A549 (cell line): ENCODE data around the gene NSUN6. TPM values are rescaled to one million over a fixed set of nuclear protein-coding genes. Genes with fewer than 3 reads are reported as not detected.

Source experiments
- ATAC-seq, 2 experiments: fragments of 200-7000 bp in 1 of 2; fragments of >200 bp in 1 of 2; cut with Nextera tagmentation in 1 of 2; cut with Tn5 transposase in 1 of 2; 3 replicates each; pipeline versions ENCODE4 v1.8.0 to v1.9.1; 2018 to 2020; ENCODE audit warnings: mild to moderate bottlenecking in 1 of 2, moderate library complexity in 1 of 2
- CTCF ChIA-PET: fragments of 300-600 bp; sonication (Branson Sonifier 250); formaldehyde crosslinking; extraction: SDS; loops from one replicate; lab custom pipeline; 2021; ENCODE audit warnings: antibody characterized with exemption, inconsistent platforms; lab: Yijun Ruan, JAX
- POLR2A ChIA-PET: fragments of 350-600 bp; formaldehyde crosslinking; extraction: SDS; loops from one replicate; lab custom pipeline; 2021; ENCODE audit warnings: antibody characterized with exemption, inconsistent platforms; lab: Yijun Ruan, JAX
- DNase-seq, 2 experiments: peaks; one replicate each; pipeline versions ENCODE4 v3.0.0 to v3.0.0-alpha.2; 2011 to 2016; ENCODE audit warnings: low read depth in 1 of 2, low spot score in 1 of 2
- FAIRE-seq: peaks from 2 replicates; lab custom pipeline; 2011; peaks lifted over from hg19 to GRCh38; lab: Jason Lieb, UNC
- H3K27ac ChIP-seq, 2 experiments: fragments of >200 bp; sonication (Bioruptor Twin); formaldehyde crosslinking; 3 replicates each; pipeline ENCODE4 v1.5.1; 2016 to 2017
- H3K4me1 ChIP-seq: fragments of >200 bp; sonication (Bioruptor Twin); formaldehyde crosslinking; 3 replicates; pipeline ENCODE4 v1.6.1; 2016
- H3K4me2 ChIP-seq: fragments of >200 bp; sonication (Bioruptor Twin); formaldehyde crosslinking; 3 replicates; pipeline ENCODE4 v1.6.1; 2016
- H3K4me3 ChIP-seq: fragments of >200 bp; sonication (Bioruptor Twin); formaldehyde crosslinking; 3 replicates; pipeline ENCODE4 v1.5.1; 2016
- H3K9me3 ChIP-seq: fragments of >200 bp; sonication (Bioruptor Twin); formaldehyde crosslinking; 3 replicates; pipeline ENCODE4 v1.6.1; 2016
- CBX8 ChIP-seq: fragments of 200-600 bp; sonication (generic); IDR thresholded peaks from 2 replicates; pipeline ENCODE4 v1.6.1; 2016
- CEBPB ChIP-seq, 2 experiments: fragments of >200 bp in 1 of 2; sonication (Bioruptor Twin) in 1 of 2; formaldehyde crosslinking in 1 of 2; IDR thresholded peaks; 2 replicates each; pipeline ENCODE4 v1.6.1; 2012 to 2016
- CHD2 ChIP-seq: fragments of 150-350 bp; IDR thresholded peaks from 2 replicates; pipeline ENCODE4 v1.6.1; 2014; ENCODE audit warnings: low read length; ENCODE audit not compliant: partially characterized antibody
- EHF ChIP-seq: fragments of 250-450 bp; sonication (Bioruptor Pico); IDR thresholded peaks from 2 replicates; pipeline ENCODE4 v1.5.0; 2020; ENCODE audit warnings: mild to moderate bottlenecking
- EP300 ChIP-seq, 2 experiments: fragments of >200 bp; sonication (Bioruptor Twin); formaldehyde crosslinking; IDR thresholded peaks; 2 replicates in 1 of 2; 3 replicates in 1 of 2; pipeline ENCODE4 v1.6.1; 2016 to 2017
- ESRRA ChIP-seq: fragments of 150-350 bp; IDR thresholded peaks from 2 replicates; pipeline ENCODE4 v1.6.1; 2014; ENCODE audit warnings: mild to moderate bottlenecking, low read length, borderline replicate concordance
- FOSB ChIP-seq: fragments of 250-450 bp; sonication (Bioruptor Pico); IDR thresholded peaks from 2 replicates; pipeline ENCODE4 v1.5.0; 2020; ENCODE audit warnings: mild to moderate bottlenecking, moderate library complexity
- FOXS1 ChIP-seq: fragments of 250-450 bp; sonication (Bioruptor Pico); IDR thresholded peaks from 2 replicates; pipeline ENCODE4 v1.5.0; 2020; ENCODE audit warnings: mild to moderate bottlenecking, moderate library complexity
- GATA3 ChIP-seq: IDR thresholded peaks from 2 replicates; pipeline ENCODE4 v1.6.1; 2012; ENCODE audit warnings: borderline replicate concordance
- HDAC2 ChIP-seq: fragments of 200-600 bp; sonication (generic); IDR thresholded peaks from 2 replicates; pipeline ENCODE4 v1.6.1; 2016
- HOXB5 ChIP-seq: fragments of 250-450 bp; sonication (Bioruptor Pico); IDR thresholded peaks from 2 replicates; pipeline ENCODE4 v1.5.0; 2020; ENCODE audit warnings: mild to moderate bottlenecking, moderate library complexity
- JUNB ChIP-seq: fragments of >200 bp; sonication (Bioruptor Twin); formaldehyde crosslinking; IDR thresholded peaks from 2 replicates; pipeline ENCODE4 v1.6.1; 2016
- KDM1A ChIP-seq: fragments of 200-600 bp; sonication (generic); IDR thresholded peaks from 2 replicates; pipeline ENCODE4 v1.6.1; 2016; ENCODE audit warnings: low read depth, mild to moderate bottlenecking
- MAFK ChIP-seq: fragments of 450-650 bp; IDR thresholded peaks from 2 replicates; pipeline ENCODE4 v1.6.1; 2014; ENCODE audit not compliant: partially characterized antibody
- MYC ChIP-seq: IDR thresholded peaks from 2 replicates; pipeline ENCODE4 v1.6.1; 2012; ENCODE audit warnings: mild to moderate bottlenecking, inconsistent platforms, low read length, improper control_type of control experiment, borderline replicate concordance
- NR3C1 ChIP-seq: fragments of >200 bp; sonication (Bioruptor Twin); formaldehyde crosslinking; IDR thresholded peaks from 3 replicates; pipeline ENCODE4 v1.6.1; 2017
- POLR2A ChIP-seq: IDR thresholded peaks from 2 replicates; pipeline ENCODE4 v1.6.1; 2012; ENCODE audit warnings: mild to moderate bottlenecking, low read length
- RAD21 ChIP-seq, 2 experiments: fragments of >200 bp in 1 of 2; sonication (Bioruptor Twin) in 1 of 2; formaldehyde crosslinking in 1 of 2; IDR thresholded peaks in 1 of 2; conservative IDR thresholded peaks in 1 of 2; 2 replicates in 1 of 2; 3 replicates in 1 of 2; pipeline ENCODE4 v1.6.1; 2012 to 2018; ENCODE audit warnings: inconsistent platforms in 1 of 2
- RARB ChIP-seq: fragments of 250-450 bp; sonication (Bioruptor Pico); IDR thresholded peaks from 2 replicates; pipeline ENCODE4 v1.8.0; 2021; ENCODE audit warnings: mild to moderate bottlenecking, moderate library complexity
- RFX5 ChIP-seq: fragments of 450-650 bp; IDR thresholded peaks from 2 replicates; pipeline ENCODE4 v1.7.1; 2014; ENCODE audit warnings: antibody characterized with exemption, mild to moderate bottlenecking, moderate library complexity
- SMC3 ChIP-seq: fragments of >200 bp; sonication (Bioruptor Twin); formaldehyde crosslinking; IDR thresholded peaks from 3 replicates; pipeline ENCODE4 v1.6.1; 2018; ENCODE audit warnings: inconsistent platforms
- SREBF2 ChIP-seq: fragments of 450-650 bp; IDR thresholded peaks from 2 replicates; pipeline ENCODE4 v1.6.1; 2014; ENCODE audit warnings: mild to moderate bottlenecking, moderate library complexity
- ZC3H11A ChIP-seq: fragments of 450-650 bp; IDR thresholded peaks from 2 replicates; pipeline ENCODE4 v1.6.1; 2014; ENCODE audit warnings: antibody characterized with exemption, mild to moderate bottlenecking
- WGBS: methylation state at CpG from one replicate; pipeline ENCODE4 v1.1.6; 2017; ENCODE audit errors: missing lambda C conversion rate; 5-methylcytosine and 5-hydroxymethylcytosine counted together
- polyA plus RNA-seq, 4 experiments: library from polyadenylated mRNA; depleted of rRNA in 3 of 4; stranded (reverse); fragments of >200 nt; fragmentation: RNase III in 1 of 4; extraction: RNeasy Plus Mini Kit Qiagen cat#74134 plus additional on column Dnase treatment in 1 of 4; gene quantifications; 2 replicates in 3 of 4; 3 replicates in 1 of 4; pipeline ENCODE4 v1.2.3, GENCODE V29; 2011 to 2017
- TF ChIP-seq, protein P1 (sequence below): fragments of >200 bp; sonication (Bioruptor Twin); formaldehyde crosslinking; IDR thresholded peaks from 3 replicates; pipeline ENCODE4 v1.5.1; 2016
- TF ChIP-seq, protein P2 (sequence below): IDR thresholded peaks from 2 replicates; pipeline ENCODE4 v1.6.1; 2012
- TF ChIP-seq, protein P3 (sequence below): IDR thresholded peaks from 2 replicates; pipeline ENCODE4 v1.6.1; 2012
- TF ChIP-seq, protein P4 (sequence below): fragments of 450-650 bp; IDR thresholded peaks from 2 replicates; pipeline ENCODE4 v1.6.1; 2014; ENCODE audit warnings: antibody characterized with exemption
- TF ChIP-seq, protein P5 (sequence below): fragments of >200 bp; sonication (Bioruptor Twin); formaldehyde crosslinking; IDR thresholded peaks from 2 replicates; pipeline ENCODE4 v1.6.1; 2016

NSUN6 gene
- polyA plus RNA-seq, 2 of the 4 experiments (the other 2 are of a cell fraction), result 6.5 to 14.7 TPM

DNA sequence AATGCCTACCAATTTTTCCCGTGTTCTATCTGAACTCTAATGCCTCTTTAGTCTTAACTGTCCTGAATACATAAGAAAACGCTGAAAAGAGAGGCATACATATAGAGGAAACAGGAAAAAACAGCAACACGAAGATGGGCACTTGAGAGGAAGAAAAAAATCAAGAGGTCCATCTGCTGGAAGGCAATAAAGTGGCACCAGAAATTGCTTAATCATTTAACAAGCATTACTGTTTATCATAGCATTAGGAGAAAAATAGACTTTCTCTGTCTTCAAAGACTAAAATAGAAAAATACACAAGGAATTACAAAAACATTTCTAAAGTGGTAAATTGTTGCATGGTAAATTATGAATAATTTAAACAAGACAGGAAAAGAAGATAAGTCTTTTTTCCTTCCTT is 35.0 kb downstream of the NSUN6 start:
- POLR2A ChIA-PET, result no interaction called here
- FAIRE-seq, result no peak
- Histone ChIP-seq H3K4me1 (peaks cover 45% of the 10 kb centered on the region), H3K9me3 (no peaks in the 10 kb centered on the region), H3K4me3 (no peak overlapping the region), H3K4me2 (peak overlapping the region; percentile 53), H3K27ac (peak overlapping the region; percentile 26 to 67; a peak in 5 of 6 replicates)
- TF ChIP-seq, protein P1, sequence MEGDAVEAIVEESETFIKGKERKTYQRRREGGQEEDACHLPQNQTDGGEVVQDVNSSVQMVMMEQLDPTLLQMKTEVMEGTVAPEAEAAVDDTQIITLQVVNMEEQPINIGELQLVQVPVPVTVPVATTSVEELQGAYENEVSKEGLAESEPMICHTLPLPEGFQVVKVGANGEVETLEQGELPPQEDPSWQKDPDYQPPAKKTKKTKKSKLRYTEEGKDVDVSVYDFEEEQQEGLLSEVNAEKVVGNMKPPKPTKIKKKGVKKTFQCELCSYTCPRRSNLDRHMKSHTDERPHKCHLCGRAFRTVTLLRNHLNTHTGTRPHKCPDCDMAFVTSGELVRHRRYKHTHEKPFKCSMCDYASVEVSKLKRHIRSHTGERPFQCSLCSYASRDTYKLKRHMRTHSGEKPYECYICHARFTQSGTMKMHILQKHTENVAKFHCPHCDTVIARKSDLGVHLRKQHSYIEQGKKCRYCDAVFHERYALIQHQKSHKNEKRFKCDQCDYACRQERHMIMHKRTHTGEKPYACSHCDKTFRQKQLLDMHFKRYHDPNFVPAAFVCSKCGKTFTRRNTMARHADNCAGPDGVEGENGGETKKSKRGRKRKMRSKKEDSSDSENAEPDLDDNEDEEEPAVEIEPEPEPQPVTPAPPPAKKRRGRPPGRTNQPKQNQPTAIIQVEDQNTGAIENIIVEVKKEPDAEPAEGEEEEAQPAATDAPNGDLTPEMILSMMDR, result peak; percentile 53; the same call in 2 of the 3 replicates
- peak; percentile 48 to 70 for TF ChIP-seq RAD21 (conservative IDR thresholded peaks at IDR 0.05 in 1 of 2, IDR thresholded peaks at IDR 0.05 in 1 of 2)
- peak; percentile 76 to 77 for TF ChIP-seq CEBPB (IDR thresholded peaks at IDR 0.05)
- TF ChIP-seq SMC3, result peak; percentile 58
- no peak for TF ChIP-seq ESRRA
- no peak for TF ChIP-seq EHF (CRISPR knock-in tag)
- TF ChIP-seq POLR2A, result no peak
- peak; percentile 58 to 63; a peak in 3 of 6 replicates for ATAC-seq
- CTCF ChIA-PET, result interaction anchor here (0.6 kb wide), 1 partner anchor 8 kb away, joined by 3 read pairs; no protein-coding TSS in a partner anchor
- DNase-seq, result peak in 1 of 2 experiments; percentile 45
- 9% methylated on average over 3 of the region's 3 CpGs for WGBS

DNA sequence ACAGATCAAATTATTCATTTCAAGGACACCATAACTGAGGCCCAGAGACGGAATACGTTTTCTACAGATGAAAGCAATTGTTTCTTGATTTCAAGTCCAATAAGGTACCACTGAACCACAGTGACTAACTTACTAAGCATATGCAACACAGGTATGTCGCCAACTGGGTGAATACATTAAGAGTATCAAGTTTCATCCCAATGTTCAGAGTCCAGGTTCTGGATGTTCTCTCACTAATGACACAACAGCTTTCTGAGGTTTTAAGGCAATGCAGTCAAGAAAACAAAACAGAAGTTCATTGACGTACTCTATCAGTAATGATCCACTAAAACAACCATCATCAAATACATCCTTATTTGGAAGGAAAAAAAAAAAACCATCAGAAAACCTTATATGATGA is 35.8 kb downstream of the NSUN6 start:
- Histone ChIP-seq H3K4me3 (no peak overlapping the region), H3K27ac (peak overlapping the region in 1 of 2 experiments; percentile 17; a peak in 1 of 6 replicates), H3K4me2 (peak overlapping the region; percentile 53; the same call in 2 of the 3 replicates)
- no peak for ATAC-seq
- CTCF ChIA-PET, result interaction anchor here (0.6 kb wide), 1 partner anchor 9 kb away, joined by 3 read pairs; no protein-coding TSS in a partner anchor
- no peak for TF ChIP-seq JUNB
- no peak for TF ChIP-seq MAFK
- TF ChIP-seq, all 56 proteins: peak for 0
- no peaks in the 10 kb centered on the region for H3K9me3 ChIP-seq
- POLR2A ChIA-PET, result no interaction called here
- DNase-seq, result no peak
- FAIRE-seq, result no peak
- peaks cover 44% of the 10 kb centered on the region for H3K4me1 ChIP-seq
- 89% methylated on average over 4 of the region's 4 CpGs for WGBS

DNA sequence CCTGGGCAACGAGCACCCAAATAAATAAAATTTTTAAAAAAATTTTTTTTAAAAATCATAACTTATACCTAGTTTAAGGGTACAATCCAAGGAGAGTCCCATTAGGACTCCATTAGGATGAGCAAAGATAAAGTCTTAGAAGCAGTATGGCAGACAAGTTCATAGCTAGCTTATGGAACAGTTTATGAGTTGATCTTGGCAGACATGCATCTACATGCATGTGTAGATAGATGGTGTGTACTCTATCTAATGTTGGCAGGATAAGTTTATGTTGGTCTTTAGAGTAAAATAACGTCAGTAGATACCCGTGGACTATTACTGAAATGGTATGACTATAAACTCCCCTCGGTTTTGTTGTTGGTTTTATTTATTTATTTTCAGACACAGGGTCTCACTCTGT is 40.2 kb downstream of the NSUN6 start:
- DNase-seq, result no peak
- TF ChIP-seq HDAC2 (no peak), CBX8 (no peak), KDM1A (no peak), MYC (no peak), JUNB (no peak), RARB (CRISPR knock-in tag) (no peak), EP300 (IDR thresholded peaks at IDR 0.05) (no peak), RFX5 (no peak), HOXB5 (CRISPR knock-in tag) (no peak)
- TF ChIP-seq, protein P2, sequence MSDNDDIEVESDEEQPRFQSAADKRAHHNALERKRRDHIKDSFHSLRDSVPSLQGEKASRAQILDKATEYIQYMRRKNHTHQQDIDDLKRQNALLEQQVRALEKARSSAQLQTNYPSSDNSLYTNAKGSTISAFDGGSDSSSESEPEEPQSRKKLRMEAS, result no peak
- TF ChIP-seq, protein P3, sequence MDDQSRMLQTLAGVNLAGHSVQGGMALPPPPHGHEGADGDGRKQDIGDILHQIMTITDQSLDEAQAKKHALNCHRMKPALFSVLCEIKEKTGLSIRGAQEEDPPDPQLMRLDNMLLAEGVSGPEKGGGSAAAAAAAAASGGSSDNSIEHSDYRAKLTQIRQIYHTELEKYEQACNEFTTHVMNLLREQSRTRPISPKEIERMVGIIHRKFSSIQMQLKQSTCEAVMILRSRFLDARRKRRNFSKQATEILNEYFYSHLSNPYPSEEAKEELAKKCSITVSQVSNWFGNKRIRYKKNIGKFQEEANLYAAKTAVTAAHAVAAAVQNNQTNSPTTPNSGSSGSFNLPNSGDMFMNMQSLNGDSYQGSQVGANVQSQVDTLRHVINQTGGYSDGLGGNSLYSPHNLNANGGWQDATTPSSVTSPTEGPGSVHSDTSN, result no peak
- Histone ChIP-seq H3K9me3 (no peaks in the 10 kb centered on the region), H3K4me1 (peaks cover 79% of the 10 kb centered on the region), H3K4me3 (no peak overlapping the region), H3K27ac (peak overlapping the region; percentile 79 to 89), H3K4me2 (peak overlapping the region; percentile 72)
- CTCF ChIA-PET, result no interaction called here
- WGBS, result 82% methylated on average over 4 of the region's 4 CpGs
- POLR2A ChIA-PET, result no interaction called here
- no peak for FAIRE-seq
- no peak for ATAC-seq

DNA sequence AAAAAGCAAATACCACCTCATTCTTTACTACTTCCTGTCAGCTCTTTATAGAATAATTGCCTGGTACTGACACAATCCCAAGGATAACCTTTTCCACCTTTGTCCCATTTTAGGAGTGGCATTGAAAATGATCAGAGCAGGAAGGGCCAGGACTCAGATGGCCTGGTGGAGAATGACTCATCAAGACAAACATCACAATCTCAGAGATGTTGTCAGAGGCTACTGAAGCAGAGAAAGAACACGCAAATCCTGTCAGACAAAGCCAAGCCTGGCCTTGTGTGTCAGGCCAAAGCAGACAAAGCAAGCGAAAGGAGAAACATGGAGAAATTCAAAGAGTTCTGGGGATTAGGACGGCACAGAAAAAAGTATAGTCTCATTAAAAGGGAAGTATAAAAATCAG is 40.9 kb downstream of the NSUN6 start:
- DNase-seq (peak; percentile 87 to 95), ATAC-seq (peak; percentile 95 to 96), FAIRE-seq (peak; percentile 99)
- ChIA-PET POLR2A (interaction anchor here (0.9 kb wide), 1 partner anchor 17 kb away, joined by 3 read pairs; no protein-coding TSS in a partner anchor), CTCF (no interaction called here)
- WGBS, result 0% methylated on average over 3 of the region's 3 CpGs
- no peaks in the 10 kb centered on the region for H3K9me3 ChIP-seq
- no peak overlapping the region for H3K4me3 ChIP-seq
- peak overlapping the region; percentile 79 to 89 for H3K27ac ChIP-seq
- H3K4me2 ChIP-seq, result peak overlapping the region; percentile 72
- peaks cover 79% of the 10 kb centered on the region for H3K4me1 ChIP-seq
- no peak for TF ChIP-seq KDM1A
- no peak for TF ChIP-seq NR3C1
- TF ChIP-seq CBX8, result no peak
- TF ChIP-seq GATA3, result peak; percentile 88
- no peak for TF ChIP-seq FOXS1
- TF ChIP-seq ZC3H11A, result no peak
- TF ChIP-seq RARB (CRISPR knock-in tag), result no peak
- TF ChIP-seq FOSB, result no peak
- TF ChIP-seq, protein P4, sequence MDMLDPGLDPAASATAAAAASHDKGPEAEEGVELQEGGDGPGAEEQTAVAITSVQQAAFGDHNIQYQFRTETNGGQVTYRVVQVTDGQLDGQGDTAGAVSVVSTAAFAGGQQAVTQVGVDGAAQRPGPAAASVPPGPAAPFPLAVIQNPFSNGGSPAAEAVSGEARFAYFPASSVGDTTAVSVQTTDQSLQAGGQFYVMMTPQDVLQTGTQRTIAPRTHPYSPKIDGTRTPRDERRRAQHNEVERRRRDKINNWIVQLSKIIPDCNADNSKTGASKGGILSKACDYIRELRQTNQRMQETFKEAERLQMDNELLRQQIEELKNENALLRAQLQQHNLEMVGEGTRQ, result no peak
- TF ChIP-seq JUNB, result peak; percentile 92
- no peak for TF ChIP-seq SREBF2
- TF ChIP-seq, protein P5, sequence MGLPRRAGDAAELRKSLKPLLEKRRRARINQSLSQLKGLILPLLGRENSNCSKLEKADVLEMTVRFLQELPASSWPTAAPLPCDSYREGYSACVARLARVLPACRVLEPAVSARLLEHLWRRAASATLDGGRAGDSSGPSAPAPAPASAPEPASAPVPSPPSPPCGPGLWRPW, result no peak
- no peak for TF ChIP-seq CHD2
